Upper lobe of right lung (tissue), 1 donor: Measurements from ENCODE around the gene RAB25. TPM values are rescaled to one million over a fixed set of nuclear protein-coding genes. Genes with fewer than 3 reads are reported as not detected.
A peak's percentile ranks its signal among the peaks of the same experiment; 100 is the strongest.

Source experiments
- ATAC-seq: fragments of 200-7000 bp; cut with Tn5 transposase; one replicate; pipeline ENCODE4 v1.9.1; 2020; ENCODE audit warnings: mild to moderate bottlenecking, moderate library complexity
- DNase-seq: peaks from one replicate; pipeline ENCODE4 v3.0.0-alpha.2; 2020
- H3K27ac ChIP-seq: fragments of 200-600 bp; one replicate; pipeline ENCODE4 v1.8.0; 2022
- H3K27me3 ChIP-seq: fragments of 200-600 bp; one replicate; pipeline ENCODE4 v1.8.0; 2022; ENCODE audit warnings: mild to moderate bottlenecking
- H3K36me3 ChIP-seq: fragments of 200-600 bp; one replicate; pipeline ENCODE4 v1.8.0; 2022
- H3K4me1 ChIP-seq: fragments of 200-600 bp; one replicate; pipeline ENCODE4 v1.8.0; 2022
- H3K4me3 ChIP-seq: fragments of 200-600 bp; one replicate; pipeline ENCODE4 v1.8.0; 2022; ENCODE audit warnings: mild to moderate bottlenecking
- H3K9me3 ChIP-seq: fragments of 200-600 bp; one replicate; pipeline ENCODE4 v1.8.0; 2022
- intact Hi-C: fragments of 100-400 bp; cut with DNase I; formaldehyde crosslinking; loops from one replicate; pipeline ENCODE4 v1.11.0; 2022
- total RNA-seq: library from RNA; stranded (reverse); fragmentation: NEBNext Ultra II Directional; extraction: Animal tissue kit (Norgen Biotek cat#: 25700); gene quantifications from one replicate; pipeline ENCODE4 v1.2.1, GENCODE V29; 2021
- TF ChIP-seq, protein P1 (sequence below): fragments of 200-600 bp; IDR thresholded peaks from one replicate; pipeline ENCODE4 v1.8.0; 2022; ENCODE audit warnings: antibody characterized with exemption
- donor health status: DM: no; HTN: yes; CAD: no; lungs with severe emphysema.

The RAB25 gene
- total RNA-seq, 1 donor from 2014 or later, result 62.0 TPM

DNA sequence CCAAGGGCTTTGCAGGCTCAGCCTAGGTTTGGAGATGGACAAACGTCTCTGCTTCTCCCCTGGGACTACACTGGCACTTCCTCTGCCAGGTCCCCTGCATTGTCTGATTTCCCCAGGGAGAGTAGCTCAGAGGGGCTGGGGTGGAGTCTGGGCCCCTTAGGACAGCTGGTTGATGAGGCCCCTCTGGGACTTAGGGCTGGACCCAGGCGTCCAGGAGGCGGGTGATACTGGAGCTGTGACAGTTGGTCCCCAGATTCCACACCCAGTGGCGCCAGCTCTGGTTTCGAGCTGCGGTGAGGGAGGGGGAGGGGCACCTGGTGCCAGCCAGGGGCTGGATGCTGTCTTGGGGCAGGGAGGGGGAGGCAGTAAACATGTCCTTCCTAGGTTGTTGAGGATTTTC lies 28.7 kb downstream of the RAB25 start:
- Histone ChIP-seq H3K9me3 (no peaks in the 10 kb centered on the region), H3K27ac (no peak overlapping the region), H3K27me3 (no peaks in the 10 kb centered on the region), H3K36me3 (no peaks in the 10 kb centered on the region), H3K4me1 (peaks cover 3% of the 10 kb centered on the region), H3K4me3 (no peak overlapping the region)
- intact Hi-C loops, result loop anchor here (5.0 kb wide), 1 partner anchor 138 kb away; no protein-coding TSS in a partner anchor
- TF ChIP-seq, protein P1, sequence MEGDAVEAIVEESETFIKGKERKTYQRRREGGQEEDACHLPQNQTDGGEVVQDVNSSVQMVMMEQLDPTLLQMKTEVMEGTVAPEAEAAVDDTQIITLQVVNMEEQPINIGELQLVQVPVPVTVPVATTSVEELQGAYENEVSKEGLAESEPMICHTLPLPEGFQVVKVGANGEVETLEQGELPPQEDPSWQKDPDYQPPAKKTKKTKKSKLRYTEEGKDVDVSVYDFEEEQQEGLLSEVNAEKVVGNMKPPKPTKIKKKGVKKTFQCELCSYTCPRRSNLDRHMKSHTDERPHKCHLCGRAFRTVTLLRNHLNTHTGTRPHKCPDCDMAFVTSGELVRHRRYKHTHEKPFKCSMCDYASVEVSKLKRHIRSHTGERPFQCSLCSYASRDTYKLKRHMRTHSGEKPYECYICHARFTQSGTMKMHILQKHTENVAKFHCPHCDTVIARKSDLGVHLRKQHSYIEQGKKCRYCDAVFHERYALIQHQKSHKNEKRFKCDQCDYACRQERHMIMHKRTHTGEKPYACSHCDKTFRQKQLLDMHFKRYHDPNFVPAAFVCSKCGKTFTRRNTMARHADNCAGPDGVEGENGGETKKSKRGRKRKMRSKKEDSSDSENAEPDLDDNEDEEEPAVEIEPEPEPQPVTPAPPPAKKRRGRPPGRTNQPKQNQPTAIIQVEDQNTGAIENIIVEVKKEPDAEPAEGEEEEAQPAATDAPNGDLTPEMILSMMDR, result no peak
- DNase-seq (no peak), ATAC-seq (no peak)

DNA sequence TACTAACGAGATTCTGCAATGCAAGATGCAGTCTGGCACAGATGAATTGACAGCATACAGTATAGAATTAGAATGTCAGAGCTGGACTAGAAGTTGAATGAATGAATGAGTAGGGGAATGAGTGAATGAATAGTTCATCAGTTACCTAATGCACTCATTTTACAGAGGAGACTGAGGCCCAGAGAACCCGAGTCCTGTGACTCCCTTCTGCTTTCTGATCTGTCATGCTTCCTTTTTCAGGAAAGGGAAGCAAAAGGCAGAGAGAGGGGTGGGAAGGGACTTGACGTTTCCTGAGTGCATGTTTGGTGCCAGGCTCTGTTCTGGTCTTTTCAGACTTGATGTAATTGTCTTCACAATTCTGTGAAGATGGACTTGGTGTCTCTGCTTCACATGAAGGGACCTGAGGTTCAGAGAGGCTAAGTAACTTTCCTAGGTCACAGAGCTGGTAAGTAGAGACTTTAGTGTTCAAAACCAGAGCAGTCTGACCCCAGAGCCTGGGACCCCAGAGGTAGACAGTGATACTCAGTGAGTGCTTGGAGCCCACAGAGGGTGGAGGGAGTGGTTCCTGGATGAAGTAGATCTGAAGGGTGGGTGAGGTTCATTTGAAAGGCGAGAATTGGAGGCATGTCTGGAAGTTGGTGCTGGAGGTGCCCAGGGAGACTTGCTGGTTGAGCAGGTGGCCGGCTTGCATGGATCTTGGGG lies 29.3 kb downstream of the RAB25 start:
- H3K27ac ChIP-seq, result no peak overlapping the region
- TF ChIP-seq, protein P1, result no peak
- ATAC-seq (peak; percentile 78), DNase-seq (no peak)
- H3K9me3 ChIP-seq, result no peaks in the 10 kb centered on the region
- intact Hi-C loops, result loop anchor here (5.0 kb wide), 1 partner anchor 137 kb away; no protein-coding TSS in a partner anchor
- H3K36me3 ChIP-seq, result no peaks in the 10 kb centered on the region
- no peaks in the 10 kb centered on the region for H3K27me3 ChIP-seq
- H3K4me3 ChIP-seq, result no peak overlapping the region
- H3K4me1 ChIP-seq, result peaks cover 3% of the 10 kb centered on the region

DNA sequence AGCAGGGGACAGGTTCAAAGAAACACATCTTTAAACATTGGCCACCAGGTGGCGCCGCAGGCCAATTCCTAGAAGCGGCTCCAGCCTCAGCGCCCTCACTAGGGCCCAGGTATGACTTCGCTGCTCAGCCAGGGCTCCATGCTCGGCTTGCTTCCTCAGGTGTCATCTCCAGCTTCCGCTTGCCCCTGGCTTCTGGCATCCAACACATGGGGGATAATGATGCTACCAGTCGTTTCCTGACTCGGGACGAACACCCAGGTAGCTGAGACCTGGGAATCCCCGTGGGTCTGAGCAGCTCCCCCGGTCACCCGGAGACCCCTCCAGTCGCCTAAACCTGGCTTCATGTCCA lies 29.9 kb downstream of the RAB25 start:
- H3K27ac ChIP-seq, result no peak overlapping the region
- H3K4me3 ChIP-seq, result no peak overlapping the region

DNA sequence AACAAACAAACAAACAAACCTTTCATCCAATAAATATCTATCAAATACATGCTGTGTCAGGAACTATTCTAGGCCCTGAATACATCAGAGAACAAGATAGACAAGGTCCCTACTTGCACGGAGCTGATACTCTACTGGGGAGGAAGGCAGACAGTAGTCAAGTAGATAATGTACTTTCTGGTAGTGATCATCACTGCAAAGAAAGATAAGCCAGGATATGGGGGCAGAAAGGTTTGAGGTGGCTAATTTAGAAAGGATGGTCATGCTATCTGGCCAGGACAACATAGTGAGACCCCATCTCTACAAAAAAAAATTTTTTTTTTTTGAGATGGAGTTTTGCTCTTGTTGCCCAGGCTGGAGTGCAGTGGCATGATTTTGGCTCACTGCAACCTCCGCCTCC lies 30.6 kb downstream of the RAB25 start:
- Histone ChIP-seq H3K9me3 (no peaks in the 10 kb centered on the region), H3K27ac (no peak overlapping the region), H3K4me1 (peaks cover 6% of the 10 kb centered on the region), H3K27me3 (no peaks in the 10 kb centered on the region), H3K36me3 (no peaks in the 10 kb centered on the region), H3K4me3 (no peak overlapping the region)
- DNase-seq (no peak), ATAC-seq (no peak)
- intact Hi-C loops, result loop anchor here (5.0 kb wide), 1 partner anchor 136 kb away; no protein-coding TSS in a partner anchor
- TF ChIP-seq, protein P1, result no peak

More for the DNA sequence above, 29.9 kb downstream of the RAB25 start:
- H3K4me1 ChIP-seq, result peaks cover 3% of the 10 kb centered on the region
- intact Hi-C loops, result loop anchor here (5.0 kb wide), 1 partner anchor 136 kb away; no protein-coding TSS in a partner anchor
- ATAC-seq (peak; percentile 92), DNase-seq (peak; percentile 92)
- H3K27me3 ChIP-seq, result no peaks in the 10 kb centered on the region
- TF ChIP-seq, protein P1, result peak; percentile 86
- H3K36me3 ChIP-seq, result no peaks in the 10 kb centered on the region
- no peaks in the 10 kb centered on the region for H3K9me3 ChIP-seq

DNA sequence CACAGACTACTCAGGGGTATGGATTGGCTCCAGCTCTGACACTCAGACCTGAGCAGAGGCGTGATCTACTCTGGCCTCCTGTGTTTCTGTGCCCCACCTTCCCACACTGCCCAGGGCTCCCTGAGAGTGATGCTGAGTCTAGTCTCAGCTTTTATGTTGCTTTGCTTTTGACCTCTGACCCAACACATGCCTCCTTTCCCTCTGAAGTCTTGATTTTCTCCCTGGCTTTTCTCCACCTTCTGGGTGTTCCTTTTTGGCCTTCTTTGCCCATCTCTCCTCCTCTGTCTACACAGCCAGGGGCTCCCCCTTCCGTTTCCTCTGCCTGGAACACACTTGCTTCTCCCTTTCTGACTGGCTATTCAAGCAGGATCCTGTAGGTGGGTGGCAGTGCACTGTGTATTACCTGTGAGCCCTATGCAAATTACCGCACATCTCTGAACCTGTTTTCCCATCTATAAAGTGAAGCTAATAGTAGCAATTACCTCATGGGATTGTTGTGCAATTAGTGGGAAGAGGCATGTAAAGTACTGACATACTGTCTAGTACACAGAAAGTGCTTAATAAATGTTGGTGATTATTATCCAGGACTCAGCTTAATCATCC lies 35.0 kb downstream of the RAB25 start:
- Histone ChIP-seq H3K4me1 (peaks cover 14% of the 10 kb centered on the region), H3K9me3 (no peaks in the 10 kb centered on the region), H3K27me3 (no peaks in the 10 kb centered on the region), H3K36me3 (no peaks in the 10 kb centered on the region), H3K4me3 (no peak overlapping the region), H3K27ac (no peak overlapping the region)
- TF ChIP-seq, protein P1, result no peak
- intact Hi-C loops, result loop anchor here (5.0 kb wide), 1 partner anchor 36 kb away; no protein-coding TSS in a partner anchor
- DNase-seq, result no peak
- no peak for ATAC-seq
